NCI-H2029 treated with DMSO at 0.1 percent for 48 hours (cell line): ENCODE data around the gene CHP2.
"Not testable (repeated sequence)": the region's sequence is repeated elsewhere in the genome, so short reads cannot be mapped to it uniquely, and the experiment has no call there.

Source experiments
- DNase-seq: peaks from one replicate; lab custom pipeline; 2025; lab: John Stamatoyannopoulos, UW

CHP2 gene

GRCh38 chr16:23754594-23755483, at the start of gene CHP2:
Gene CHP2 (plus strand): TSS chr16:23755026. CDS start chr16:23755050, 24 bp downstream.
- no peak for DNase-seq

- DNase-seq, result no peak
These were observed 49.3 kb upstream of the CHP2 start for GRCh38 chr16:23705517-23705902.

GRCh38 chr16:23706439-23706838, 48.4 kb upstream of the CHP2 start:
- DNase-seq, result no peak

GRCh38 chr16:23709536-23709935, 45.3 kb upstream of the CHP2 start:
- DNase-seq, result no peak

GRCh38 chr16:23710008-23710407, 44.8 kb upstream of the CHP2 start:
- no peak for DNase-seq

GRCh38 chr16:23710504-23710903, 44.3 kb upstream of the CHP2 start:
- DNase-seq, result no peak

GRCh38 chr16:23711785-23712184, 43.0 kb upstream of the CHP2 start:
- no peak for DNase-seq

GRCh38 chr16:23712976-23713375, 41.9 kb upstream of the CHP2 start, which contains the start of gene ERN2:
Gene ERN2 (minus strand): TSS chr16:23713222. CDS start chr16:23713187, 35 bp downstream.
- DNase-seq, result no peak

GRCh38 chr16:23716484-23716883, 38.3 kb upstream of the CHP2 start:
- DNase-seq, result no peak

GRCh38 chr16:23722613-23723240, 32.1 kb upstream of the CHP2 start:
- DNase-seq, result not testable (repeated sequence)

- no peak for DNase-seq
These were observed 30.6 kb upstream of the CHP2 start for GRCh38 chr16:23724096-23724784.

- DNase-seq, result no peak
These were observed 30.1 kb upstream of the CHP2 start for GRCh38 chr16:23724785-23725131.

- DNase-seq, result no peak
These were observed 28.1 kb upstream of the CHP2 start for GRCh38 chr16:23726710-23727109.

GRCh38 chr16:23728112-23728477, 26.7 kb upstream of the CHP2 start:
- DNase-seq, result no peak

GRCh38 chr16:23729503-23730424, 25.1 kb upstream of the CHP2 start:
- peak; percentile 1 for DNase-seq

GRCh38 chr16:23734176-23734893, 20.5 kb upstream of the CHP2 start:
- DNase-seq, result peak; percentile 2

GRCh38 chr16:23737423-23738028, 17.3 kb upstream of the CHP2 start:
- not testable (repeated sequence) for DNase-seq

- no peak for DNase-seq
These were observed 15.3 kb upstream of the CHP2 start for GRCh38 chr16:23739516-23739915.

GRCh38 chr16:23741675-23742303, 13.0 kb upstream of the CHP2 start:
- DNase-seq, result no peak

- DNase-seq, result no peak
These were observed 12.1 kb upstream of the CHP2 start for GRCh38 chr16:23742766-23743165.
